Stimulated activated CD4-positive, alpha-beta T cell treated with anti-CD3 and anti-CD28 coated beads, Interleukin-2, amount 100 ng/mL, for 4 hours (primary cell): ENCODE measurements around the gene KCNT1.

Experiments
- DNase-seq: peaks from one replicate; pipeline ENCODE4 v3.0.0-alpha.2; 2020; ENCODE audit warnings: low read depth

Gene KCNT1

GRCh38 chr9:135727257-135727875 is 25.4 kb downstream of the KCNT1 start:
- no peak for DNase-seq

GRCh38 chr9:135728436-135729110 is 26.6 kb downstream of the KCNT1 start:
- no peak for DNase-seq

- DNase-seq, result no peak
Observed at GRCh38 chr9:135729480-135729879, 27.5 kb downstream of the KCNT1 start.

GRCh38 chr9:135731454-135731853 is 29.5 kb downstream of the KCNT1 start:
- no peak for DNase-seq

- DNase-seq, result no peak
Observed at GRCh38 chr9:135732569-135733257, 30.7 kb downstream of the KCNT1 start.

GRCh38 chr9:135734616-135735144 is 32.7 kb downstream of the KCNT1 start:
- DNase-seq, result no peak

GRCh38 chr9:135736272-135736978 is 34.4 kb downstream of the KCNT1 start:
- no peak for DNase-seq

- DNase-seq, result no peak
Observed at GRCh38 chr9:135736979-135737839, 35.2 kb downstream of the KCNT1 start.

- no peak for DNase-seq
Observed at GRCh38 chr9:135737840-135738521, 36.0 kb downstream of the KCNT1 start.

- no peak for DNase-seq
Observed at GRCh38 chr9:135739271-135740220, 37.6 kb downstream of the KCNT1 start.

GRCh38 chr9:135741276-135742219 is 39.6 kb downstream of the KCNT1 start:
- no peak for DNase-seq

GRCh38 chr9:135743021-135743420 is 41.0 kb downstream of the KCNT1 start:
- no peak for DNase-seq

- no peak for DNase-seq
Observed at GRCh38 chr9:135743546-135744332, 41.8 kb downstream of the KCNT1 start.

- DNase-seq, result no peak
Observed at GRCh38 chr9:135744333-135745070, 42.5 kb downstream of the KCNT1 start.

GRCh38 chr9:135745189-135745588 is 43.2 kb downstream of the KCNT1 start:
- DNase-seq, result no peak

GRCh38 chr9:135745686-135746324 is 43.8 kb downstream of the KCNT1 start:
- DNase-seq, result no peak
